PC-3 (cell line): ENCODE data around the gene AHCYL2. TPM values are rescaled to one million over a fixed set of nuclear protein-coding genes. Genes with fewer than 3 reads are reported as not detected.

Experiments
- ATAC-seq: fragments of 200-7000 bp; cut with Tn5 transposase; 2 replicates; pipeline ENCODE4 v1.9.1; 2020; ENCODE audit warnings: mild to moderate bottlenecking, moderate library complexity
- BruUV-seq: library from RNA; stranded (reverse); fragments of 400-500 nt; replicated peaks from 2 replicates; lab custom pipeline; 2021; lab: Mats Ljungman, UMichigan
- CTCF ChIA-PET: fragments of 300-600 bp; sonication (Branson Sonifier 250); formaldehyde crosslinking; loops from one replicate; lab custom pipeline; 2022; ENCODE audit warnings: antibody characterized with exemption; lab: Charles Lee
- POLR2A ChIA-PET: fragments of 300-600 bp; sonication (Branson Sonifier 250); formaldehyde crosslinking; loops from one replicate; lab custom pipeline; 2022; ENCODE audit warnings: antibody characterized with exemption; ENCODE audit not compliant: unreplicated experiment; lab: Charles Lee
- DNase-seq: peaks from one replicate; pipeline ENCODE4 v3.0.0-alpha.2; 2015
- H2AFZ ChIP-seq: fragments of 300-600 bp; sonication (generic); 2 replicates; pipeline ENCODE4 v1.6.0; 2016; ENCODE audit warnings: antibody characterized with exemption, low read length
- H3F3A ChIP-seq: fragments of 300-600 bp; sonication (generic); one replicate; pipeline ENCODE4 v1.6.0; 2017; ENCODE audit warnings: antibody characterized with exemption, low read length, control low read depth, mild to moderate bottlenecking; ENCODE audit not compliant: unreplicated experiment
- H3K27ac ChIP-seq: fragments of 300-600 bp; sonication (generic); 2 replicates; pipeline ENCODE4 v1.5.1; 2016; ENCODE audit warnings: mild to moderate bottlenecking, low read length
- H3K27me3 ChIP-seq: fragments of 300-600 bp; sonication (generic); 2 replicates; pipeline ENCODE4 v1.6.1; 2016; ENCODE audit warnings: low read length, mixed read lengths
- H3K36me3 ChIP-seq: fragments of 300-600 bp; sonication (generic); 2 replicates; pipeline ENCODE4 v1.6.1; 2016; ENCODE audit warnings: low read depth, mixed run types, low read length, mixed read lengths
- H3K4me1 ChIP-seq: fragments of 300-600 bp; sonication (generic); 2 replicates; pipeline ENCODE4 v1.5.1; 2016; ENCODE audit warnings: low read length; ENCODE audit not compliant: insufficient read depth
- H3K4me2 ChIP-seq: fragments of 300-600 bp; sonication (generic); 2 replicates; pipeline ENCODE4 v1.6.0; 2016; ENCODE audit warnings: low read length
- H3K4me3 ChIP-seq: fragments of 300-600 bp; sonication (generic); 2 replicates; pipeline ENCODE4 v1.5.1; 2016; ENCODE audit warnings: mild to moderate bottlenecking, low read length, mixed read lengths
- H3K79me2 ChIP-seq: fragments of 300-600 bp; sonication (generic); 2 replicates; pipeline ENCODE4 v1.6.1; 2017; ENCODE audit warnings: low read length, mixed read lengths
- H3K9ac ChIP-seq: fragments of 300-600 bp; sonication (generic); 2 replicates; pipeline ENCODE4 v1.6.0; 2016; ENCODE audit warnings: mild to moderate bottlenecking, low read length
- H3K9me2 ChIP-seq: fragments of 300-600 bp; sonication (generic); replicated peaks from 2 replicates; pipeline ENCODE4 v1.6.1; 2016; ENCODE audit warnings: mixed run types, low read length, mixed read lengths
- H3K9me3 ChIP-seq: fragments of 300-600 bp; sonication (generic); 2 replicates; pipeline ENCODE4 v1.6.1; 2016; ENCODE audit warnings: low read length, mixed read lengths
- H4K20me1 ChIP-seq: fragments of 300-600 bp; sonication (generic); 2 replicates; pipeline ENCODE4 v1.6.1; 2016; ENCODE audit warnings: low read length, mixed read lengths
- CTCF ChIP-seq: fragments of 300-600 bp; sonication (generic); conservative IDR thresholded peaks from 2 replicates; pipeline ENCODE4 v1.5.1; 2017; ENCODE audit warnings: antibody characterized with exemption, low read depth, mild to moderate bottlenecking, low read length
- EZH2 ChIP-seq: fragments of 300-600 bp; sonication (generic); IDR thresholded peaks from one replicate; pipeline ENCODE4 v1.6.1; 2017; ENCODE audit warnings: antibody characterized with exemption, mild to moderate bottlenecking, low read length; ENCODE audit not compliant: unreplicated experiment
- EZH2phosphoT487 ChIP-seq: fragments of 300-600 bp; sonication (generic); IDR thresholded peaks from 2 replicates; pipeline ENCODE4 v1.6.1; 2018; ENCODE audit warnings: mild to moderate bottlenecking, antibody characterized with exemption, low read length, borderline replicate concordance
- intact Hi-C: fragments of 100-400 bp; cut with micrococcal nuclease; formaldehyde crosslinking; loops from 2 replicates; pipeline ENCODE4 v1.9.0; 2023
- total RNA-seq: library from RNA; depleted of rRNA; stranded (reverse); fragments of >200 nt; gene quantifications from 2 replicates; pipeline ENCODE4 v1.2.3, GENCODE V29; 2014

The AHCYL2 gene
- total RNA-seq, 1 experiment from 2014 or later, result 9.2 TPM

GRCh38 chr7:129313282-129313681 lies 88.5 kb downstream of the AHCYL2 start:
- ATAC-seq (no peak), DNase-seq (no peak)
- Histone ChIP-seq H3K79me2 (no peaks in the 10 kb centered on the region), H3K9me2 (no peaks in the 10 kb centered on the region), H3K4me3 (no peak overlapping the region), H3F3A (no peaks in the 10 kb centered on the region), H3K27ac (no peak overlapping the region), H2AFZ (no peak overlapping the region), H3K9me3 (no peaks in the 10 kb centered on the region), H4K20me1 (no peaks in the 10 kb centered on the region), H3K4me1 (no peaks in the 10 kb centered on the region), H3K27me3 (no peaks in the 10 kb centered on the region), H3K36me3 (no peaks in the 10 kb centered on the region), H3K9ac (no peak overlapping the region), H3K4me2 (no peak overlapping the region)
- ChIA-PET CTCF (no interaction called here), POLR2A (no interaction called here)
- no TSS peak for BruUV-seq
- TF ChIP-seq EZH2 (no peak), CTCF (no peak), EZH2phosphoT487 (no peak)
- intact Hi-C loops, result no loop called here

- Histone ChIP-seq H3K4me2 (no peak overlapping the region), H3F3A (no peaks in the 10 kb centered on the region), H2AFZ (no peak overlapping the region), H3K27ac (no peak overlapping the region), H3K9ac (no peak overlapping the region), H3K36me3 (no peaks in the 10 kb centered on the region), H3K27me3 (no peaks in the 10 kb centered on the region), H4K20me1 (no peaks in the 10 kb centered on the region), H3K9me3 (no peaks in the 10 kb centered on the region), H3K79me2 (no peaks in the 10 kb centered on the region), H3K4me3 (no peak overlapping the region), H3K4me1 (no peaks in the 10 kb centered on the region), H3K9me2 (no peaks in the 10 kb centered on the region)
- CTCF ChIA-PET, result no interaction called here
- TF ChIP-seq EZH2phosphoT487, result no peak
- TF ChIP-seq EZH2, result no peak
- no peak for TF ChIP-seq CTCF
- ATAC-seq (no peak), DNase-seq (no peak)
- intact Hi-C loops, result no loop called here
- POLR2A ChIA-PET, result no interaction called here
- BruUV-seq, result no TSS peak
Observed at GRCh38 chr7:129315960-129316359, 91.1 kb downstream of the AHCYL2 start.

GRCh38 chr7:129317450-129317849 lies 92.6 kb downstream of the AHCYL2 start:
- H2AFZ ChIP-seq, result no peak overlapping the region
- H3K36me3 ChIP-seq, result no peaks in the 10 kb centered on the region
- H3K4me2 ChIP-seq, result no peak overlapping the region
- POLR2A ChIA-PET, result no interaction called here
- no TSS peak for BruUV-seq
- DNase-seq (no peak), ATAC-seq (no peak)
- H3K4me3 ChIP-seq, result no peak overlapping the region
- CTCF ChIA-PET, result no interaction called here
- H3K79me2 ChIP-seq, result no peaks in the 10 kb centered on the region
- intact Hi-C loops, result no loop called here
- no peaks in the 10 kb centered on the region for H3K9me3 ChIP-seq
- no peaks in the 10 kb centered on the region for H4K20me1 ChIP-seq
- no peaks in the 10 kb centered on the region for H3K4me1 ChIP-seq
- no peaks in the 10 kb centered on the region for H3K27me3 ChIP-seq
- H3K27ac ChIP-seq, result no peak overlapping the region
- H3K9me2 ChIP-seq, result no peaks in the 10 kb centered on the region
- no peak overlapping the region for H3K9ac ChIP-seq
- no peaks in the 10 kb centered on the region for H3F3A ChIP-seq
- TF ChIP-seq EZH2, result no peak
- TF ChIP-seq CTCF, result no peak
- no peak for TF ChIP-seq EZH2phosphoT487
